Stromal cell of bone marrow (primary cell): ENCODE results near the gene PITRM1.
A peak's percentile ranks its signal among the peaks of the same experiment; 100 is the strongest.
"Not testable (repeated sequence)": the region's sequence is repeated elsewhere in the genome, so short reads cannot be mapped to it uniquely, and the experiment has no call there.

ENCODE experiments used
- DNase-seq: peaks from one replicate; pipeline ENCODE4 v3.0.0-alpha.2; 2012; ENCODE audit warnings: low read depth

Gene PITRM1

DNA sequence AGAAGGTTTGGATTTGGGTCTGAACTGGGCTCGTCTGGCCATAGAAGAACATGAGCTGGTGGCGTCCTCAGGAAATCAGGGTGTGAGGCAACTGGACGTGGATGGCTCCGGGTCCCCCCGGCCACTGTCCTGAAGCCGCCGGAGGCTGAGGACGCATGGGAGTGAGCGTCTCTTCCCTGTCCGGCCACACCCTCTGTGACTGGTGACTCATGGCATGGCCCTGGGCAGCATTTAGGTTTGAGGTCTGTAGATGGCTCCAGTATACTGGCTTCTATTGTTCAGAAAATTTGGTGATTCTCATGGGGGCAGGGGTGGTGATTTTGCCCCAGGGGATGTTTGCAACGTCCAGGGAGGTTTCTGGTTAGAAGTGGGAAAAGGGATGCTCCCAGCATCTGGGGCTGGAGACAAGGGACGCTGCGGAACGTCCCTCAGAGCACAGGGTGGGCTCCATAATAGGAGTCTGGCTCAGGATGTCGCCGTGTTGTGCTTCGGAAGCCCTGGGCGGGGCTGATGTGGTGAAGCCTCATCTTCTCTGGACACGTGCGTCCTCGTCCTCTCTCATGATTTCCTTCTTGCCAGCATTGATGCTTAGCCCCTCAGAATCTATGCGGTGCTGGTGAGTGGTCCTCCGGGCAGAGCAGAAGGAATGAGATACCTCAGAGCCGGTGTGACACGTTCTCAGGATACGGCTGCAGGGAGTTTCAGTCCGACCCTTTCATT lies 49.9 kb downstream of the PITRM1 start:
- no peak for DNase-seq

DNA sequence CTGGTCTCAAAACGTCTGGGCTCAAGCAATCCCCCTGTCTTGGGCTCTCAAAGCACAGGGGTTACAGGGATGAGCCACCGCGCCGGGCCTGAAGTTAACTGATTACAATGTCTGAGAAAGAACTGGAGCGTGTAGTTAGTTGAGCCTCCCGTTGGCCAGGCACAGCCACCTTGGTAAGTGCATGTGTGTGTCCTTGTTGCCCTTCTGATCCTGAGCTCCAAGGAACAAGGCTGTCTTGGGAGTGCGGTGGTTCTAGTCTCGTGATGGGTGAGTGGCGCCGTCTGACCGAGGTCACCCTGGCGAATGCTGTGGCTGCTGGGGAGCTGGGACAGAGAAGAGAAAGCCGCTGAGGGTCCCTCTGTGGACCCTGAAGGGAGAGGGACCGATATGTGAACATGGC lies 50.5 kb downstream of the PITRM1 start:
- no peak for DNase-seq

DNA sequence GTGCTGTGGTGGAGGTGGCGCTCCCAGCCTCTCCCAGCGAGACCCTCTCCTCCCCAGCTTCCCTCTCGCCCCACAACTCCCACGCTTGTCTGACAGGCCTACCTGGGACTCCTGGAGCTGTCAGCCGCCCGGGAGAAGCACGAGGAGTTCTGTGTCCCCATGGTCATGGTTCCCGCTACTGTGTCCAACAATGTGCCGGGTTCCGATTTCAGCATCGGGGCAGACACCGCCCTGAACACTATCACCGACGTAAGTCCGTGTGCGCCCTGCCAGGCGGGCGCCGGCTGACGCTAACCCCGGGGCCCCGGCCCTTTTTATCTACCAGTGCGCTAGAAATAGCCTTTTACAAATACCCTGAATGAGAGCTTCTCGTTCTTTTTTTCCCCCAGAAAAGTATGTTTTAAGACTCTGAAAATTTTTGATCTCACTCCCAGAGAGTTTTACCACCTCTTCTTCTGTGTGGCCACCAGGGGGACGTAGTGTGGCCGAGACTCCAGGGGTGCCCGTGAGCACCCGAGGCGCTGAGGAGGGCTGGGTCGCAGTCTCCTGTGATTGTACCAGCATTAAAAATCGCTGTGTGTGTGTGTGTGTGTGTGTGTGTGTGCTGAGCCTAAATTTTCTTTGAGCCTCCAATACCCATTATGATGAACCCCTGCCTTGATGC lies 52.7 kb downstream of the PITRM1 start:
- DNase-seq = no peak

DNA sequence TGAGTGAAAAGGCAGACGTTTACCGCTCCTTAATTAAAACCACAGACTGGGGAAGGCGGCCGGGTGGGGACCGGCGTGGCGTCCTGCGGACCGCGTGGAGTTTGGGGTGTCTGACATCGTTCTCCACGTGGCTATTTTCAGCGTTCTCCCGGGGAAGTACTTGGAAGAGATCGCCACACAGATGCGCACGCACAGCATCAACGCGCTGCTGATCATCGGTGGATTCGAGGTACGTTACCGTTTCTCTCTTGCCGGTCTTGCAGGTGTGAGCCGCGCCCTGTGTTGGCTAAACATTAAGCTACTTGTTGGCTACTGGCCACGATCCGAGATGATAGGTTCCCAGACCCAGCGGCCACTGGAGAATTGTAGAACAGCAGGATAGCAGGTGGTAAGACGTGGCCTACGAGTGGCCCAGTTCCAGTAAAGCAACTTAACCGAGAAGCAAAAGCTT lies 53.9 kb downstream of the PITRM1 start:
- no peak for DNase-seq

DNA sequence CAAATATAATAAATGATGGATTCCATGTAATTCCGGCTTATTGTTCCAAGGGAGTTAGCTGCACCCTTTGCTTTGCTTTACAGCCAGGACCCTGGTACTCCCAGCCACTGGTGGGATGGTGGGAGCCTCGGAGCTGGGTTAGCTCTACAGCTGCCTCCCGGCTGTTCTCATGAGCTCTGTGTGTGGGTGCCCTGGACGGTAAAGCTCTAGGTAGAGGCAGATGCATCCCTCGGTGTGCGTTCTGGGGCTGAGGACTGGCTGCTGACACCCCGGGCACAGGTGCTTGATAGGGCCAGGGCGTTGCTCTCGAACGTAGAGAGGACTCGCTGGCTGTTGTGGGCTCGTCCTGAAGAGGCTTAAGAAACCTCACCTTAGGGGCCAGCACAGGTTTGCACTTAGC lies 55.1 kb downstream of the PITRM1 start:
- DNase-seq = no peak

DNA sequence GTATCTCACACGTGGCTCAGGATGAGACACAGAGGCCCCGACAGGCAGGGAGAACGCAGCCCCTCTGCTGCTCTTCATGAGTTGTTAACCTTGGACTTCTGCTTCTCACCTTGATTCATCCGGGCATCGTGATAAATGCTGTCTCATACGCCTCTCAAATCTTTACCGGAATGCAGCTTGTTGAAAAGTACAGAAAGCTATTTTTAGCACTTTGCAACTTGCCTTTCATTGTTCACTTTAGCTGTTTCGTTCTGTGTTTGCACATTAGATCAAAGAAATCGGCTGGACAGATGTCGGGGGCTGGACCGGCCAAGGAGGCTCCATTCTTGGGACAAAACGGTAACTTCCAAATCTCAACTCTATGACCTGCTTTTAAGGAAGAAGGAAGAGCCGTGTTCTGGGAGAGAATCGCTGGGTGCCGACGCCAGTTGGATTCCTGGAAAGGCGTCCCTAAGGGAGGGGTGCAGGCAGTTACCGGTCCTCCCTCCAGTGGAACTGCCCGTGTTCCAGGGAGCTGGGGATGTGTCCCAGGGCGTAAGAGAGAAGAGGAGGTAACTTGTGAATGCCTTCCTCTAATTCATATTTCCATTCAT lies 56.0 kb downstream of the PITRM1 start:
- no peak for DNase-seq

DNA sequence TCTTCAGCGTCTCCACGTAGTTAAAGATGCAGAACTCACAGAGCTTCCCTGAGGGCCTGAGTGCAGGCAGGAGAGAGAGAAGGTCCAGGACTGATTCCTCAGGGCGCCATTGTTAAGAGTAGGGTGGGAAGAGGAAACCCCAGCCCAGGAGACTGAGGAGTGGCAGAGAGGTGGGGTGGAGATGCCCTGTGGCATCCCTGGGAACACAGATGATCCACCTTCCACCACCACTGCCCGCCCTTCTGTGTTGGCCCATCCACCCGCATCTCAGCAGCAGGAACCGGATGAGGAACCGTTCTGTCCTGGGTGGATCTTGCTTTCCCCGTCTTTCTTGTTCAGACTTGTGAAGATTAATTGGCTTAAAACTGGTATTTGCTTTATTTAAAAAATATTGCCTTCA lies 56.9 kb downstream of the PITRM1 start:
- no peak for DNase-seq

DNA sequence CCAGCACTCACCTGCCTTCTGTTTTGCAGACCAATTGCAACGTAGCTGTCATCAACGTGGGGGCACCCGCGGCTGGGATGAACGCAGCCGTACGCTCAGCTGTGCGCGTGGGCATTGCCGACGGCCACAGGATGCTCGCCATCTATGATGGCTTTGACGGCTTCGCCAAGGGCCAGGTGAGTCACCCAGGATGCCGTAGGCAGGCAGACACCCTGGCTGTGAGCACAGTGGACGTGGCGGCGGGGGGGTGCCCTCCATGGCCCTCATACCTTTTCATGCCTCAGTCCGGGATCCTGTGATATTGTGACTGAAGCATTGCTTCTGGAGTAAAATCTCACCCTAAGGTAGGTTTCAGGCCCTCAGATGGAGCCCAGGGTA lies 59.2 kb downstream of the PITRM1 start:
- DNase-seq = no peak

DNA sequence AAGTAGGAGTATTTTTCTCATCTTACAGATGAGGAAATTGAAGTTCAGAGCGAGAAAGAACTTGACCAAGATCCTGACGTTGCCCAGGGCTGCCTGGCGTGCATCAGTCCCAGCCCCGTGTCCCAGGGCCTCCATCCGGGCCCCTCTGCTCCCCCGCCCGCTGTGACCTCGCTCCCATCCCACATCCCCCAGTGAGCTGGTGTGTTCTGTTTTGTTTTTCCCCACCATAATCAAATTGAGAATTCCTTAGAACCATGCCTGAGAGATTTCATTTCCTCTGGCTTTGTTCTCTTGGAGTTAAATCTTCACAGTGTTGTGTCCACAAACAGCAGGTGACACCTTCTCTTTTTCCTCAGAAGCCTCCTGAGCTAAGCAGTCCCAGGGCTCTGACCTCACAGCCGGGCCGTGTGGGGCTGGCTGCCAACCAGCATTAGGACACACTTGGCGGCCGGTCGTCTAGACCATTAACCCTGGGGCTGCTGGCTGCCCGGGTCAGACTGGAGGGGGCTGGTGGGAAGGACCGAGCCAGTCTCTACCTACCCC lies 60.9 kb downstream of the PITRM1 start:
- no peak for DNase-seq

DNA sequence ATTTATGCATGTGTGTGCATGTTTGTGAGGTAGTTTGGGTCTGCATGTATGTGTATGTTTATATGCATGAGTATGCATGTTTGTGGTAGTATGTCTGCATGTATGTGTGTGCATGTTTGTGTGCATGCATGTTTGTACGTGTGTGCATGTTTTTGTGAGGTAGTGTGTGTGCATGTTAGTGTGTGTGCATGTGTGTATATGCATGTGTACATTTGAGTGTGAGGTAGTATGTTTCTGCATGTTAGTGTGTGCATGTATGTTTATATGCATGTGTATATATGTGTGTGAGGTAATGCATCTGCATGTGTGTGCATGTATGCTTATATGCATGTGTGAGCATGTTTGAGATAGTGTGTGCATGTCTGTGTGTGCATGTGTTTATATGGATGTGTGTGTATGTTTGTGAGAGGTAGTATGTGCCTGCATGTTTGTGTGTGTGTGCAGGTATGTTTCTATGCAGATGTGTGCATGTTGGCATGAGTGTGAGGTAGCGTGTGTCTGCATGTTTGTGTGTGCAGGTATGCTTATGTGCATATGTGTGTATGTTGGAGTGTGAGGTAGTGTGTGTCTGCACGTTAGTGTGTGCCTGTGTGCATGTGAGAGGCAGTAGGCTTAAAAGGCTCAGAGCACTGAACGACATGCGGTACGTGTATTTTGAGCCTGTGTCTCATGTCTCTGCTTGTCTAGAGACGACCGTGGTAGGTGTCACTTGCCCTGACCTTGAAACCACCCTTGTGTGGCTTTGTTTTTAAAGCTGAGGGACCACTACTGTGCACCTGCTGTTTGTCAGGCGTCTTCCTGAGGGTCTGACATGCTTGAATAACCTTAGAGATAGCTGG lies 61.6 kb downstream of the PITRM1 start:
- no peak for DNase-seq

DNA sequence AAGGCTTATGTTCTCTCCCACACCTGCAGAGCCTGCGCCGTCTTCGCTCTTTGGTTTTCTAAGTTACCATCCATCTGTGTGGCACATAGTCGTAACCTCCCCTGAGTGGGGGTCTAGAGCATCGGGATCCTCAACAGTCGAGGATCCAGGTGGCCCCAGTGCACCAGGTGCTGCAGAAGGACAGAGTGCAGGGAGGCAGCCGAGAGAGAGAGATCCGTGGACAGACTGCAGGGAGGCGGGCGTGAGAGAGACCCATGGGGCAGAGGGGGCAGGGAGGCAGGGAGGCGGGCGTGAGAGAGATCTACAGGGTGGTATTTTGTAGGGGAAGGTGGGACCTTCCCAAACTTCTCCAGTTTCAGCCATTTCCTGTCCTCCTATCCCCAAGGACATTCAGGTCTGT lies 62.9 kb downstream of the PITRM1 start:
- DNase-seq = no peak

DNA sequence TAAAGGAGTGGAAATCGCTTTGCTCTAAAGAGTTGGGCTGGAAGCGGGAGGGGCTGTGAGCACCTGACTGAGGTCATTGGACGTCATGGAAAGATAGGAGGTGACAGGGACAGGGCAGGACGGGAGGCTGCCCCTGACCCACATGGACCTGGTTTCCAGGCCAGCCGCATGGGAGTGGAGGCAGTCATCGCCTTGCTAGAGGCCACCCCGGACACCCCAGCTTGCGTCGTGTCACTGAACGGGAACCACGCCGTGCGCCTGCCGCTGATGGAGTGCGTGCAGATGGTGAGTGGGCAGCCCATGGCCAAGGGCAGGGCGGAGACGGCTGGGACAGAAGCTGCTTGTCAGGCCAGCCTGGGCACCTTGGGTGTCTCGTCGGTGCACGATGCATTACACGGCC lies 63.4 kb downstream of the PITRM1 start:
- DNase-seq = no peak

DNA sequence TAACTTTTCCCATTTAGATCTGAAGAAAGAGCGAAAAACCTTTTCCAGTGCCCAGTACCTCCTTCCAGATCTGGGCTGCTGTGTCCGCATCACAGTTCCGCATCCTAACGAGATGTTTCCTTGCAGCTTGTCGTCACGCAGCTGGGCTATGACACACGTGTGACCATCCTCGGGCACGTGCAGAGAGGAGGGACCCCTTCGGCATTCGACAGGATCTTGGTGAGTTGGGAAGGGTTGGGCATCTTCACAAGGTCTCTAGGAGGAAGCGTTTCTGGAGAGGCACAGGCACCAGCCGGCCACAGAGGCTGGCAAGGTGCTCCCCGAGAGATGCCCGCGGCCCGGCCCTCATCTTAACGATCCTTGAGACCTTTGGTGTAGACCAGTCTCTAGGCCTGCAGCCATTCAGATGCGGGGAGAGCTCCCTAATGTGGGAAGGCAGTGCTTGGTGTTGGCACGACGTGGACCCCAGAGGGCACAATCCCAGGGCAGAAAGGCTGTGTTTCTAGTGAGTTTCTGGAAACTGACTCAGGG lies 63.9 kb downstream of the PITRM1 start:
- DNase-seq = no peak

DNA sequence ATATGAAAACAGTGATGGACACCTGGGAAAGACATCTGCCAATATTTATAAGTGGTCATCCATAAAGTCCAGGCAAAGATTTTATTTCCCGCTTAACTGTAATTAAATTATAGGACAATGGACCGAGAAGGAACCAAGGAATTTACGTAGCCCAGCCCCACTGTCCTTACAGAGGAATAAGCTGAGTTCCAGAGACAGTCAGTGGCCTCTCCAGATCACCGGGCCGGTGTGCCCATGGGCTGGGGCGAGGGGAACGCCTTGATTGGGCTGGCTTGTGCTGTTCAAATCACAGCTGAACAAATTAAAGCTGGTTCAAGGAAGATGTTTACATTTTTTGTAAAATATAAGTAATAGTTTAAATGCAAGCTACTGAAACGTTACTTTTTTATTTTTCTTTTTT lies 64.5 kb downstream of the PITRM1 start:
- no peak for DNase-seq

DNA sequence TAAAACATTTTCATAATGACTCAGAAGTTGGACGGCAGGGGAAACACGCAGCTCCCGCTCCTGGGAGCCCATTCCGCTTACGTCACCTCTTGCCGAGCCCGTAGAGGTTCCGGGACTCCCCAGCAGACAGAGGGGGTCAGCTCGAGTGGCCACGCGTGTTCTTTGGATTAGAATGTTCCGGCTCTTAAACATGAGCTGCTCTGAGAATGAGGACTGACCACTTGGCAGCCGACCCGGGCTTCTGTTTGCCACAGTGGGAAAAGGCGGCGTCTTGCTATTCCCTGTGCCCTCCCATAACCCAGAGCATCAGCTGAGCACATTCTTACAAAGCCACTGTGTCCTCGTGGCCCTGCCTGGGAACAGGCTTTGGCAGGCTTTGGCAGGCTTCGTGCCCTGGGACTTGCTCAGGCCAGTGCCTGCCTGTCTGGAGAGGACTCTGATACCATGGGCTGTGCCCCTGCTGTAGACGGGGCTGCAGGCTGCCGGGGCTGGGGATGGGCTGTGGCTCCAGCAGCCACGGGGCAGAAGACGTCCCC lies 65.1 kb downstream of the PITRM1 start:
- peak; percentile 97 for DNase-seq

DNA sequence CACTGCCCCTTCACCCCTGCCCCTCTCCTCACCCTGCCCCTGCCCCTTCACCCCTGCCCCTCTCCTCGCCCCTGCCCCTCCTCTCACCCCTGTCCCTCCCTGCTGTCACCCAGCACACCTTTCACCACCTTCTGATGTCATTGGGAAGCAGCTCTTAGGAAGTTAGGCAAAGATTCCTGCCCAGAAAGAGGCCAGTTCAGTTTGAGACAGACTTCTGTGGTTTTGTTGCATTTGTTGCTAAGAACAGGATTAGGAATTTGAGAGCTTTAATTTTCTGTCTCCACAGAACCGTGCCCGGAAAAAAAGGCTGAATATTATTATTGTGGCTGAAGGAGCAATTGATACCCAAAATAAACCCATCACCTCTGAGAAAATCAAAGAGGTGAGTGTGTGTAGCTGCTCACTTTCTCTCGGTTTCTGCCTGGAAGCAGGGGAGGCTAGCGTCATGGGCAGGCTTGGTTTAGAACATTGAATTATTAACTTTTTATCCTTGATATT lies 65.6 kb downstream of the PITRM1 start:
- DNase-seq = peak; percentile 49

DNA sequence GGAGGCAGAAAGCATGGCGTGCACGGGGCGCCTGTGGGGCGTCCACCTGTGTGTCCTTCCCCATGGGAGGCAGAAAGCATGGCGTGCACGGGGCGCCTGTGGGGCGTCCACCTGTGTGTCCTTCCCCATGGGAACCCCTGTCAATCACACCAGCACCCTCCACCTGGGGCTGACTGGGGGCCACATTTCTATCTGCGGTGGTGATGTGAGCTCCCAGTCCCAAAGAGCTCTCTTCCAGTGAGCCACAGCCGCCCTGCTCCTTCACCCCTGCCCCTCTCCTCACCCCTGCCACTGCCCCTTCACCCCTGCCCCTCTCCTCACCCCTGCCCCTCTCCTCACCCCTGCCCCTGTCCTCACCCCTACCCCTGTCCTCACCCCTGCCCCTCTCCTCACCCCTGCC lies 66.3 kb downstream of the PITRM1 start:
- DNase-seq = not testable (repeated sequence)

DNA sequence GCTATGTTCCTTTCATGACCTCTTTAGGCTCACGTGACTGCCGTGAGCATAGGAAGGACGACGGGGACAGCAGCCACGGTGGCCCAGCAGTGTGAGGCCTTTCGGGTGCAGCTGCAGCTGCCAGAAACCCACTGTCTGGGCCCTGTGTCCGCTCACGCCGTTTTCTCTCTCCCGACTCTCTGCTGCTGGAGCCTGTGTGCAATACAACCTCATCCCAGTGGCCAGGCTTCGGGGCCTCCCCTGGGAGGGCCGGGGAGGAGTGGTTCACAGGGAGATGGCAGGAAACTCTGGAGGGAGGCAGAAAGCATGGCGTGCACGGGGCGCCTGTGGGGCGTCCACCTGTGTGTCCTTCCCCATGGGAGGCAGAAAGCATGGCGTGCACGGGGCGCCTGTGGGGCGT lies 66.7 kb downstream of the PITRM1 start:
- DNase-seq = no peak

DNA sequence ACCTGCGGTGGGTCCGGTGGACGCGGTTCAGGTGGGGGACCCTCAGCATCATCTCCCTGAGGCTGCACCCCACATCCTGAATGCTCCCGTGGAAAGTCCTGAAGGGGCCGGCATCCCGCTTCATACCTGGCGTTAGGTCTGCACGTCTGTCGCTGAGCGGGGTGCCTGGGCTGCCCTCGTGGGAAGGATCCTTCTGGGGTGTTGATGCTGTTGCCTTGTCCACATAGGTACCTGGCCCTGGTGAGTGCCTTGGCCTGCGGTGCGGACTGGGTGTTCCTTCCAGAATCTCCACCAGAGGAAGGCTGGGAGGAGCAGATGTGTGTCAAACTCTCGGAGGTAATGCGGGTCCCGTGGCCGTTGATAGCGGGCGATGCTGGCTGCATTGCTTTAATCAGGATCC lies 67.4 kb downstream of the PITRM1 start:
- DNase-seq = no peak

DNA sequence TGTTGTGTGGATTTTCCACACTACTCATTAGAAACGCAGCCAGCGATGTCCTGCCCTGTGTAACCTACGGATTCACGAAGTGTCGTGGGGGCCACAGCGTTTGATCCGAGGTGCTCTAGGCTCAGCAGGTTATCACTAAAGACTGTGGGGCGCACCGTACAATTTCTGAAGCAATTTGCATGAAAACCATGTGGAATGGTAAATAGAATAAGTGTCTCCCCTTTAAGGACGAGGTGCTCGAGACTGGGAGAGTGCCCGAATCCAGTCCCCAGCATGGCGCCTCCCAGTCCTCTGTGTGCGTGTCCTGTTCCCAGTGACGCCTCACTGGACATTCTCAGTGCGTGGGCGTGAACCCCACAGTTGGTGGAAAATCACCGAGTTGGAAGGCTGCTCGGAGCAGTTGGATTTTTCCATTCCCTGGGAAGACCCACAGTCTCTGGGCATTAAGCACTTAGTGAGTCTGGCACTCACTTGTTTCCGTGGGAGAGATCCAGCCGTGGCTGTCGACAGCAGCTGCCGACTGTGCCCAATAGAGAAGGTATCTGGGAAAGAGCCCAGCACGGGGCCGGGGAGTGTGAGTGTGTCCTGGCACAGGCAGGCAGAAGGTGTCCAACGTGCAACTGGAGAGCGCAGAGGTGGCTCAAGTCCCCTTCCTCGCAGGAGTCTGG lies 68.2 kb downstream of the PITRM1 start:
- DNase-seq = no peak

DNA sequence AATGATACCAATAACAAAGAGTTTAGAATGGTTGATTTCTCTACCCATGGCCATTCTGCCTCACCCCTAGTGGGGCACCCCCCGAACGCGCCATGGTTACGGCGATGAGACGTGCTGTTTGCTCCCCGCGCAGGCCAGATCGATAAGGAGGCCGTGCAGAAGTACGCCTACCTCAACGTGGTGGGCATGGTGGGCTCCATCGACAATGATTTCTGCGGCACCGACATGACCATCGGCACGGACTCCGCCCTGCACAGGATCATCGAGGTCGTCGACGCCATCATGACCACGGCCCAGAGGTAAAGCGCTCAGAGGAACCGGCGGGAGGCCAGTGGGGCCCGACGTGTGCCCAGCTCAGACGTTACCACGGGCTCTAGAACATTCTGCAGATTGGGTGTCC lies 68.9 kb downstream of the PITRM1 start:
- DNase-seq = no peak
